NCI-H2081 (cell line): Measurements from ENCODE around the gene SIGLEC8.
"Not testable (repeated sequence)": the region's sequence is repeated elsewhere in the genome, so short reads cannot be mapped to it uniquely, and the experiment has no call there.

ENCODE experiments used
- DNase-seq, 2 experiments: peaks; one replicate each; lab custom pipeline; 2025; lab: John Stamatoyannopoulos, UW

SIGLEC8 gene

DNA sequence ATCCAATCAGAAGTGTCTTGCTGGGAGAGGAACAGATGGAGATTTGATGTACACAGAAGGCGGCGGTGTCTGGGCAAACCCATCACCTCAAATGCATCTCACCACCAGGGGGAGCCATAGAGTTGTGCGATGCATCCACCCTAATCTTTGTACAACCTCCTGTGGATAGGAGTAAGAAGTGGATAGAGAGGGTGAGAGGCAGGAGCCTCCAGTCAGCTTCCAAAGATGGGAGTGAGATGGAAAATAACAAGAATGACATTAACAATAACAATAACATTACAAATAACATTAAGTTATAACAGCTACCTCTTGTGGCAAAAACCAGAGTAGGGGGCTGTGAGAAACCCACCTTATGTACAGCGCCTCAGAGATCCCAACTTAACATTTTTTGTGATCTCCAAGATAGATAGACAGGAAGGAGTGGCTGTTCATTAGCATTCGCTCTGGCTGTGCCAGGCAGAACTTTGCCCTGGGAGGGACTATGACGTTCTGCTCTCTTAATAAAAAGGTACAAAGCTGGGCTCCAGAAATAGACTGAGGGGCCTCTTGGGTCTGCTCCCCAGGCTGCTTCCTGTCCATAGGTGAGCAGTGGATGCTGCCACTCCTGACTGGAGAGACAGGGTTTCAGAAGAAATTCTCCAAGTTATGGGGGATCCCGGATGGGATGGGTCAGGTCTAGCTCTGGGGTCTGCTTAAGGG, 14.9 kb upstream of the SIGLEC8 start:
- peak in 1 of 2 experiments; percentile 1 for DNase-seq

GRCh38 chr19:51472607-51473006, 14.4 kb upstream of the SIGLEC8 start:
- no peak for DNase-seq

GRCh38 chr19:51471527-51471926, 13.3 kb upstream of the SIGLEC8 start:
- DNase-seq, result no peak

GRCh38 chr19:51470966-51471365, 12.7 kb upstream of the SIGLEC8 start:
- no peak for DNase-seq

DNA sequence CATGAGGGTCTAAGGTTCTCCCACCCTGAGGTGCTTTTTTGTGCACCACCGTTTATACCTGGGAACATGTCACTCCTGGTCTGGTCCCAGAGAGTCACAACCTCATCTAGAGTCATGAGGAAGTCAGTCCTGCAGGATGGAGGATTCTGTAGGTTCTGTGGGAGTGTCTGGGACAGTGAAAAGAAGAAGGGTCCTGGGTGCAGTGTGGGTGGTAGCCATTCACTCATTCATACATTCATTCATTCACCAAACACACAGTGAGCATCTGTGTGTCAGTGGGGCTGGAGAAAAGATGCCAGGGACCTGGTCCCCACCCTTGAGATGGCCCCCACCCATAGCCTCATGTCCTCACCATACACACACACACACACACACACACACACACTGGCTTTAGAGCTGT, 11.4 kb upstream of the SIGLEC8 start:
- no peak for DNase-seq

GRCh38 chr19:51469162-51469561, 10.9 kb upstream of the SIGLEC8 start:
- DNase-seq, result no peak

- DNase-seq, result no peak
These were observed 10.3 kb upstream of the SIGLEC8 start for GRCh38 chr19:51468545-51468920.

DNA sequence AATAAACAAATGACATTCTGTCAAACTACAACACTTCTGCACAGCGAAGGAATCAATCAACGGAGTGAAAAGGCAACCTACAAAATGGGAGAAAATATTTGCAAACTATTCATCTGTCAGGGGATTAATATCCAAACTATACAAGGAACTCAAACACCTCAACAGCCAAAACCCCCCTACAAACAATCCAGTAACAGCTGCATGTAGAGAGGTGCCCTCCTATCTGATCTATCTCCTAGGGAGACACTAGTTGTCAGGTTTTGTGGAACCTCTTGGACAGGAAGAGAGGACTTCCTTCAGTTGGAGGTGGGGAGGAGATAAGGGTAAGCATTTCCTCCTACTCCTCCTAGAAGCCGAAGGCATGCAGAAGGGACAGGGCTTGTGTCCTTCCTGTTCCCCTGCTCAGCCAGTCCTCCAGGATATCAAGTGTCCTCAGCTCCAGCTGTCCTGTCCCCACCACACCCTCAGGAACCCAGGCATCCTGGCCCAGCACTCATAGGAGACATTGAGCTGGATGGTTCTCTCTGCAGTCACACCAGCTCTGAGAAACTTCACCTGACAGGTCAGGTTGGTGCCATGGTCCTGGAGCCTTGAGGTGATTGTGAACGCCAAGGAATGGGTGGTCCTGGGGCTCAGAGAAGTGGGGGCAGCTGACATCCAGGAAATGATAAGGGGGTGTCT, 9.8 kb upstream of the SIGLEC8 start:
- DNase-seq, result no peak

DNA sequence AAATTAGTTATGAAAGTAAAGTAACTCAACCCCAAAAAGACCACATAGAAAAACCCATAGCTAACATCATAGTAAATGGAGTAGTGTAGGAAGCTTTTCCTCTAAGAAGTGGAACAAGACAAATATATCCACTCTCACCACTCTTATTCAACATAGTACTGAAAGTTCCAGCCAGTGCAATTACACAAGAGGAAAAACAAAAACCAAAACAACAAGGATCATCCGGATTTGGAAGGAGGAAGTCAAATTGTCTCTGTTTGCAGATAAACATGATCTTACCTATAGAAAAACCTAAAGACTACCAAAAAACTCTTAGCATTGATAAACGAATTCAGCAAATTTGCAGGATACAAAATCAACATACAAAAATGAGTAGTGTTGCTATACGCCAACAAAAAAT, 8.5 kb upstream of the SIGLEC8 start:
- no peak for DNase-seq

- not testable (repeated sequence) for DNase-seq
These were observed 5.8 kb upstream of the SIGLEC8 start for GRCh38 chr19:51463976-51464581.

GRCh38 chr19:51462681-51463080, 4.4 kb upstream of the SIGLEC8 start:
- no peak for DNase-seq

GRCh38 chr19:51462276-51462675, 4.0 kb upstream of the SIGLEC8 start:
- no peak for DNase-seq

GRCh38 chr19:51461723-51462161, 3.5 kb upstream of the SIGLEC8 start:
- DNase-seq, result no peak

GRCh38 chr19:51460164-51460992, 2.1 kb upstream of the SIGLEC8 start:
- no peak for DNase-seq

DNA sequence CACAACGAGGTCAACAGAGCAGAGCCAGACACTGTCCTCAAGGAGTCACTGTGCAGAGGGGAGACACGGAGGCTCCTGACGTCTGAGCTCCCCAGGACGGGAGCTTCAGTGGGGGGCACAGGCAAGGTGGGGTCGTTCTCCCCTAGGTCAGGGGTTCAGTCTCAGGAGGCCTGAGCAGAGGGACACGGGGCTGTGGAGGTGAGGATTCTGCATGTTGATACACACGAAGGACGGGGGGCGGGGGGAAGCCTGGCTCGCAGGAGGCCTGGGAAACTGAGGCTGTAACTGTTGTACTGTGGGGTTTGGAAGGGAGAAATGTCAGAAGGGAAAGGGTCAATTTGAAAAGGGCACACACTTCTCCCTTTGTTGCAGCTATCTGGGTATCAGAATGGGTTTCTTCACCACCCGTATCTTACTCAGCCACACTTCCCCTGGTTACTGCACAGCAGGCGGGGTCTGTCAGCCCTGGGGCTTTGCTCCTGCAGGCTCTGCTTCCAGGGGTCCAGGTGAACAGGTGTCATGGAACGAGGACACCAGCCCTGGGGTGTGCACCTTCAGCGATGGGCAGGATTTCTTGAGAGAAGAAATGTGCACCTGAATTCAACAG, 748 bp upstream of the SIGLEC8 start:
- no peak for DNase-seq

DNA sequence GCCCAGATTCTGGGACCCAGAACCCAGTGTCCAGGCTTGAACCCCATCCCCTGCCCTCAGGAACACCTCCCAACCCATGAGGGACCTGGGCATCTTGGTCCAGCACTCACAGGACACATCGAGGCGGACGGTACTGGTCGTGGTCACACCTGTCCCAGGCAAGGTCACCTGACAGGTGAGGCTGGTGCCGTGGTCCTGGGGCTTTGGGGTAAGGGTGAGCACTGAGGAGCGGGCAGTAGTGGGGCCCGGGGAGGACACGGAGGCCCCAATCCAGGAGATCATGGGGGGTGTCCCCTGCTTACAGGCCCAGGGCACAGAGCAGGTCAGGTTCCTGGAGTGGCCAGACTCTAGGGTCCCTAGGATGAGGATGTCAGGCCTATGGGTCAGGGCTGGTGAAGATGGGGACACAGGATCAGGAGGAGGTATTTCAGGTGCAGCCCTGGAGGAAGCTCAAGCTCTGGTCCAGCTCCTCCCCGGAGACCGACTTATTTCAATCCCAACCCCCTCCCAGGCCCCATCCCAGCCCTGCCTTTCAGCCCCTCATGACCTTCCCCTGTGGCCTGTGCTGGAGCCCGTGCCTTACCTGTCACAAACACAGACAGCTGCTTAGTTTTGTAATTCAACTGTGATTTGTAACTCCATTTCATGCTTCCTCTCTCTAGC, 772 bp downstream of the SIGLEC8 start:
- DNase-seq, result no peak

DNA sequence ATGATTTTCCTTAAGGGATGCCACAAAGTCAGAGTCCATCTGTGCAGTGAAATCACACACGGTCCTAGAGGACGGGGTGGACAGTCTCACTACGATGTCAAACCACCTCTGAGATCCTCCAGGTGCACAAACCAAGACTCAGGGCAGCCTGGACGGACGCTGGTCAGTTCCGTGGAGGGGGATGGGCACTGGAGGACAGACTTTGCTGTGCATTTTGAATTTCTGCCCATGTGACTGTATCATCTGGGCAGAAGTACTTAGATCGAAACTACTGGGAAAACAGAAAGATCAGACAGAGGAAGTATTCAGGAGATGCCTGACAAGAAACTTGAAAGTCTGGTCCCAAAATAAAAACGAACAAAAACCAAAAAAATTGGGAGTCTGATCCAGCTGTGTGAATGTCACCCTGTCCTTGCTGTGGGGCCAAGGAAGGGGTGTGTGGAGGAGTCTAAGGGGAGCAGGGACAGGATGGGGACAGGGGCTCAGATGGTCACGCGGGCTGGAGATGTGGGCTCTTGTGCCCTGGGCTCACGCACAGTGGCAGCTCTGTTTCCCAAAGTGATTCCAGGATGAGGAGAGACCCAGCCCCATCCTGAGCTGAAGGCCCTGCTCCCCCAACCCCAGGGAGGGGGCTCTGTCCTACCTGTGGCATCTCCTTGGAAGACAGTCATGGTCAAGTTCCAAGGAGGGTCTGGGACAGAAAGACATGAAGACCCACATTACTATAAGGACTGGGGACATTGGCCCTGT, 1.5 kb downstream of the SIGLEC8 start:
- DNase-seq, result no peak

- no peak for DNase-seq
These were observed 7.4 kb downstream of the SIGLEC8 start for GRCh38 chr19:51450730-51451307.

DNA sequence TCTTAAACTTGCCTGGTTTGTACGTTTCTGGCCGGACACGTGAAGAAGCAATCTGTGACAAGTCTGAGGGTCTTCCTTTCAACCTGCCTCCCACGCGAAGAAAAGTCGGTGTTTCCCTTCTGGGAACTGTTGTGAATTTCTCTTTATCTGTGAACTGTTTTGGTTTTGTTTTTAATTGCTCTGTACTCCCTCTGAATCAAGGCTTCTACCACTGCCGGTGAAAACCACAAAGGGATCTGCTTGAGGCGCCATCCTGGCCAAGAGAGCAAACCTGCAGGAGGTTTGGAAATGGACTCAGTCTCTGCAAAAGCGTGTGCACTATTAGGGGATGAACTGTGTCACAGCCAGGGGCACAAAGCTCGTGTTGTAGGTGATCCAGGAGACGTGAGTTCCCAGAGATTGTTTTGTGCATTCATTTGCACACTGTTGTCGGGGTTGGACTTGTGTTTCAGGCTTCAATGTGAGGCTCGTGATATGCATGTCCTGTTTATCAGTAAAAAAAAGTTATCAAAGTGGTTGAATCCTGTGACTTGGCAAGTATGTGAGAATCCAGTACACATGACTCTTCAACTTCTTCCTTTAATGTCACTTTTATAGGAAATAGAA, 9.7 kb downstream of the SIGLEC8 start:
- DNase-seq, result no peak

GRCh38 chr19:51448011-51448410, 10.2 kb downstream of the SIGLEC8 start:
- no peak for DNase-seq
